ENCODE results near the gene RGL2.

DNA sequence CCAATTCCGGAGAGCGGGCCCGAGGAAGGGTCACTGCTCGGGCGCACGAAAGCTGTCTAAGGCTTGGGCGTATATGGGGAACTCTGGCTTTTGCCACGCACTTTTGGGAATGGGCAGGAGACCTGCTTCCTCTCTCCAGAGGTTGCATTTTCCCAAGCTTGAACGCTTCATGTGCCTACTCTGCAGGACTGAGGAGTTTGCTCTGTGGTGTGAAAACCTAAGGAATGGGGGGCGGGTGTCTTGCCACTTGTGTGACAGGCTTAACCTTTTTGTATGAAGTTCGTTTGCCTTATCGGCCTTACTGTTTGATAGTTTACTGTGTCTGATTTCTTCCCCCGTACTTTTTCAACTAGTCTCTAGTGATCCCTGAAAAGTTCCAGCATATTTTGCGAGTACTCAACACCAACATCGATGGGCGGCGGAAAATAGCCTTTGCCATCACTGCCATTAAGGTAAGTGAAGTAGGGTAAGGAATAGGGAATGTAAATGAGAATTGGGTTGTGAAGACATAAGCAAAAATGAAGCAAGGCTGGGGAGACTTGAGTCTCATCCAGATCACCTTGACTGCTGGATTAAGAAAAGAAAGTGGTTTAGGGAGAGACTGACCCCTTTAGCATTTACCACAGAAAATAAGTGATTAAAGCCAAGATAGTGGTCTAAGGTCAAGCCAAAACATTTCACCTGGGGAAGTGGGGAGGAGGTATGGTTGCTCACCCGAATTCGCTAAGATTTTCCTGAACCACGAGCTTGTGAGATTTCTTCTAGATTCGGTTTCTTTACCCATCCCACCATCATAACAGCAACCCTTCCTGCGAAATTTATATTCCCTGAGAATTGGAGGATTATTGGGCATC is 26.2 kb downstream of the RGL2 start:
- TF ChIP-seq, protein P1, sequence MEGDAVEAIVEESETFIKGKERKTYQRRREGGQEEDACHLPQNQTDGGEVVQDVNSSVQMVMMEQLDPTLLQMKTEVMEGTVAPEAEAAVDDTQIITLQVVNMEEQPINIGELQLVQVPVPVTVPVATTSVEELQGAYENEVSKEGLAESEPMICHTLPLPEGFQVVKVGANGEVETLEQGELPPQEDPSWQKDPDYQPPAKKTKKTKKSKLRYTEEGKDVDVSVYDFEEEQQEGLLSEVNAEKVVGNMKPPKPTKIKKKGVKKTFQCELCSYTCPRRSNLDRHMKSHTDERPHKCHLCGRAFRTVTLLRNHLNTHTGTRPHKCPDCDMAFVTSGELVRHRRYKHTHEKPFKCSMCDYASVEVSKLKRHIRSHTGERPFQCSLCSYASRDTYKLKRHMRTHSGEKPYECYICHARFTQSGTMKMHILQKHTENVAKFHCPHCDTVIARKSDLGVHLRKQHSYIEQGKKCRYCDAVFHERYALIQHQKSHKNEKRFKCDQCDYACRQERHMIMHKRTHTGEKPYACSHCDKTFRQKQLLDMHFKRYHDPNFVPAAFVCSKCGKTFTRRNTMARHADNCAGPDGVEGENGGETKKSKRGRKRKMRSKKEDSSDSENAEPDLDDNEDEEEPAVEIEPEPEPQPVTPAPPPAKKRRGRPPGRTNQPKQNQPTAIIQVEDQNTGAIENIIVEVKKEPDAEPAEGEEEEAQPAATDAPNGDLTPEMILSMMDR (IDR thresholded peaks at IDR 0.05), result no peak
- no peak for TF ChIP-seq EZH2 (IDR thresholded peaks at IDR 0.05; ENCODE audit: borderline replicate concordance, insufficient read depth, low read depth, low read length, poor library complexity, severe bottlenecking)

Measured in B cell (primary cell).